Activated naive CD4-positive, alpha-beta T cell treated with Interleukin-2 at 50 U/mL for 16 hours (primary cell): ENCODE results near the gene UBA7.

Experiments
- DNase-seq: peaks from one replicate; pipeline ENCODE4 v3.0.0-alpha.2; 2020

Gene UBA7

GRCh38 chr3:49805897-49806701 is 7.7 kb downstream of the UBA7 start:
- no peak for DNase-seq

DNA sequence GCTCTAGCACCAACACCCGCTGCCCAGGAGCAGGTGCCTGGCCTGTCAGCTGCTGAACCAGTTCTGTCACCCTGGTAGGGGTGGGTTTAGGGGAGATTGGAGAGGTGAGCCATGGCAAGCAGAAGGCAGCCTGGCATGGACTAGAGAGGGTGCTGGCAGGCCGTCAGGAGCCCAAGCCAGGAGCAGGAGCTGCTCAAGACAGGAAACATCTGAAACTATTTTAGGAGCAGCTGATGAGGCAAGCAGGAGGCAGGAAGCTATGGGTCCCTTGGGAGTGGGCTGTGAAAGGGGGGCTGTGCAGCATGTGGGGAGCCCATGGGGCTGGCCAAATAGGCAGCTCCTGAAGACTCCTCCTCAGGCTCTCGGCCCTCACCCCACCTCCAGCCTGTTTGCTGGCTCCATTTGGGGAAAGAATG is 8.4 kb downstream of the UBA7 start:
- DNase-seq: no peak

GRCh38 chr3:49804141-49805041 is 9.4 kb downstream of the UBA7 start:
- DNase-seq: no peak

- DNase-seq: peak; percentile 47
These were observed 10.2 kb downstream of the UBA7 start for GRCh38 chr3:49803465-49804140.

- peak; percentile 88 for DNase-seq
These were observed 10.9 kb downstream of the UBA7 start, which contains the start of gene INKA1 for GRCh38 chr3:49802719-49803464. TSS of gene INKA1 (plus strand) at chr3:49803261. CDS start at chr3:49803393, 132 bp downstream.

- no peak for DNase-seq
These were observed 12.6 kb downstream of the UBA7 start for GRCh38 chr3:49801160-49801559.

- DNase-seq: no peak
These were observed 14.0 kb downstream of the UBA7 start, which contains the start of gene CDHR4 for GRCh38 chr3:49799761-49800160. TSS of gene CDHR4 (minus strand) at chr3:49799873. CDS start at chr3:49799812, 61 bp downstream.

- DNase-seq: no peak
These were observed 14.6 kb downstream of the UBA7 start for GRCh38 chr3:49799105-49799504.

- DNase-seq: no peak
These were observed 18.5 kb downstream of the UBA7 start for GRCh38 chr3:49794926-49795905.

- DNase-seq: no peak
These were observed 19.3 kb downstream of the UBA7 start for GRCh38 chr3:49794431-49794830.

DNA sequence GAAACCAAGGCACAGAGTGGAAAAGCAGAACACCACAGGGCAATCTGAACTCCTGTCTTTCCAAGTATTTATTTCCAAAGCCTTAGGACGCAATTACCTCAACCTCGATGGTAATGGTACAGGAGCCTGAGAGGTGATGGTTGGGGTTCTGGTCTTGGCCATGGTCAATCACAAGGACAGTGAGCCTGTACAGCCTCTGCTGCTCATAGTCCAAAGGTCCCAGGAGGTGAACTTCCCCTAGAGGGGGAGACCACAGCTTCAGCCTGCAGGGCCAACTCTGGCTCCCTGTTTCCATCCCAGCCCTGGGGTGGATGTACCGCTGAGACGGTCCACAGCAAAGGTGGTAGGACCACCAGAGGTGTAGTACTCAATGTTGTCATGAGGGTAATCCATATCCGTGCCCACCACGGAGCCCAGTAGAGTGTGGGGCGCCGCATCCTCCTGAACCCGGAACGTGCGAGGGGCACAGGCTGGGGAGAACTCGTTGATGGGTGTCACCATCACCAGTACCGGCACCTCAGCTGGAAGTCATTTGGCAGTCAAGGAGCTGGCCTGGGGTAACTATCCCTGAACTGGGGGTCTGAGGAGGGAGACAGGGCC is 20.2 kb downstream of the UBA7 start:
- no peak for DNase-seq

DNA sequence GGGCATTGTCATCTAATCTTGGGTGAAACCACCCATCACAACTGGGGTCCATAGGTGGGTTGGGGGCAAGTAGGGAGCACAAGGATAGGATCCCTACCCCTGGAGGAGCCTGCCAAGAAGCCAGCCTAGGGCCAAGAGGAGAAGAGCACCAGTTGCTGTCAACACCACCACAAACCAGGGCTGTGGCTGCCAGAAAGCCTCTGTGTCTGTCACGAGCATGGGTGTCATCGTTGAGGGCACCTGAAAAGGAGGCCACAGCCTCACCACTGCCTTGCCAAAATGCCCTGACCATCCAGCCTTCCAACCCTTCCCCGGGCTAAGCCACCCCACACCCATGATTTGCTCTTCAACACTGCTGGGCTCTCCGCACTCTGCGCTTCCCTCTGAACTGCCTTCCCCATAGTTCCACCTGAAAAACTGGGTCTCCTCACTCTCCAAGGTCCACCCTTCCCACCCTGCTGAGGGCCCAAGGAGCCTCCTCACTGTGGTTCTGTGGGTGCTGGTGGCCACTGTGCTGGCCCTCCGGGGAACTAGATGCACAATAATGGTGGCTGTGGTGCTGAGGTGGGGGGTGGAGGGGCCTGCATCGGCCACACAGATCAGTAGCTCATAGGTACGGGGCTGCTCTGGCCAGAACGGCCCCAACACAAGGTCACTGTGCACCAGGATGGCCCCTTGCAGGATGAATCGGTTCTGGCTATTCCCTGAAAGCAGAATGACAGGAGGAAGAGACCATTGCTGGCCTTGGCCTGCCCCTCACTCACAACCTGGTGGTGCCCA is 21.2 kb downstream of the UBA7 start:
- DNase-seq: no peak

- DNase-seq: no peak
These were observed 22.2 kb downstream of the UBA7 start for GRCh38 chr3:49791571-49791970.

GRCh38 chr3:49790626-49791411 is 22.9 kb downstream of the UBA7 start:
- no peak for DNase-seq

DNA sequence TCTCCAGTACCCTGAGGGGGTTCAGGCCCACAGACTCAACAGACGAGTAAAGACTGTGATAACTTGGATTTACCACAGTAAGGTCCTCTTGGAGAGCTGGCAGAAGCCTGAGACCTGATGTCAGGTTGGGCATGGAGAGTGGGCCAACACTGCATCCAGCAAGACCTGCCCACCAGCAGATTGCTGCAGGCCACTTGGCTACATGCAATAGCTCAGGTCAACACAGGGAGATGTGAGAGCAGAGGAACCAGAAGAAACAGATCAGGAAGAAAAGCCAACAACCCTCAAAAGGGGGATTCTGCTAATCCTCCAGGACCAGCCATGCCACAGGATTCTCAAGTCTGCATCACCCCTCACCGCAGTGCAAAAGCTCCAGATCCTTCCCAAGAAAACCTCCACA is 25.7 kb downstream of the UBA7 start:
- no peak for DNase-seq

DNA sequence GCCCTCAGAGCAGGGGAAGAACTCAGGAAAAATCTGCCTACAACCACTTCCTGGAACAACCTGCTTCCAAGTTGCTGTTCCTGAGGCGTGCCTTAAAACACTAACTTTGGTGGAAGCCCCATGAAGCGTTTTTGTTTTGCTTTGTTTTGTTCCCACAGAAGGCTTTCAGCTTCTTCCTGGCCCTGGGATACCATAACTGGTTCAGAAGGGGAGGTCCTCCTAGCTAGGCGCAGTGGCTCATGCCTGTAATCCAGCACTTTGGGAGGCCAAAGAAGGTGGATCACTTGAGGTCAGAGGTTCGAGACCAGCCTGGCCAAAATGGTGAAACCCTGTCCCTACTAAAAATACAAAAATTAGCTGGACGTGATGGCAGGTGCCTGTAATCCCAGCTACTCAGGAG is 26.2 kb downstream of the UBA7 start:
- no peak for DNase-seq

DNA sequence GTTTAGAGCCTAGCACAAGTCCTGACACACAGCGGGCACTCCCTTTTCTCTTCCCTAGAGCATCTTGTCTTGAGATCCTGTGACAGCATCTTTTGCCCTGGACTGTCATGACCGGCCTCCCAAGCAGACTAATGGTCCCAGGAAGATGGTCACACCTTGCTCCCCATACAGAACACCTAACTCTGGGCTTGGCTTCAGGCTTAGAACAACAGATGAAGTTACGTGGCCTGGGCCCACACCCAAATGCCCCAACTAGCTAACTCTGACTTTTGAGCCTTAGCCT is 26.6 kb downstream of the UBA7 start:
- DNase-seq: no peak

- peak; percentile 100 for DNase-seq
These were observed 27.2 kb downstream of the UBA7 start, which contains the start of gene IP6K1 for GRCh38 chr3:49786357-49787181. TSS of gene IP6K1 (minus strand) at chr3:49786542. CDS start at chr3:49748040, 38,502 bp downstream.
